Choroid plexus epithelial cell (primary cell): Measurements from ENCODE around the gene LRRC8D.

Experiments
- DNase-seq: peaks from one replicate; pipeline ENCODE4 v3.0.0-alpha.2; 2010; ENCODE audit warnings: low read depth
- H3K4me3 ChIP-seq: 2 replicates; pipeline ENCODE4 v1.5.1; 2011; ENCODE audit warnings: low read depth, mild to moderate bottlenecking, control low read depth, low read length, moderate library complexity
- CTCF ChIP-seq: conservative IDR thresholded peaks from 2 replicates; pipeline ENCODE4 v1.5.1; 2011; ENCODE audit warnings: low read depth, mild to moderate bottlenecking, control low read depth, inconsistent platforms, low read length, moderate library complexity

Gene LRRC8D

GRCh38 chr1:89958851-89959654, 138.2 kb downstream of the LRRC8D start:
- no peak overlapping the region for H3K4me3 ChIP-seq
- no peak for TF ChIP-seq CTCF
- no peak for DNase-seq

DNA sequence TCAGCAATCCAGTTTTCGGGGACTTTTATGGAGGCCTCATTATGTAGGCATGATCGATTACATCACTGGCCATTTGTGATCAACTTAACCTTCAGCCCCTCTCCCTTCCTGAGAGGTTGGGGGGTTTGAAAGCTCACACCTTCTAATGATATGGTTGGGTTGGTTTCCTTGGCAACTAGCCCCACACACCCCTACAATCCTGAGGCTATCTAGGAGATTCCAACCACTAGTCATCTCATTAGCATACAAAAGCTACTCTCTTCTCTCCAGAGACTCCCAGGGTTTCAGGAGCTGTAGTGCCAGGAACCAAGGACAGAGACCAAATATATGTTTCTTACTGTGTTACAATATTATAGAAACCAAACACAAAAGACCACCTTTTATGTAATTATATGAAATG, 138.9 kb downstream of the LRRC8D start:
- no peak for DNase-seq
- no peak overlapping the region for H3K4me3 ChIP-seq
- TF ChIP-seq CTCF, result no peak

DNA sequence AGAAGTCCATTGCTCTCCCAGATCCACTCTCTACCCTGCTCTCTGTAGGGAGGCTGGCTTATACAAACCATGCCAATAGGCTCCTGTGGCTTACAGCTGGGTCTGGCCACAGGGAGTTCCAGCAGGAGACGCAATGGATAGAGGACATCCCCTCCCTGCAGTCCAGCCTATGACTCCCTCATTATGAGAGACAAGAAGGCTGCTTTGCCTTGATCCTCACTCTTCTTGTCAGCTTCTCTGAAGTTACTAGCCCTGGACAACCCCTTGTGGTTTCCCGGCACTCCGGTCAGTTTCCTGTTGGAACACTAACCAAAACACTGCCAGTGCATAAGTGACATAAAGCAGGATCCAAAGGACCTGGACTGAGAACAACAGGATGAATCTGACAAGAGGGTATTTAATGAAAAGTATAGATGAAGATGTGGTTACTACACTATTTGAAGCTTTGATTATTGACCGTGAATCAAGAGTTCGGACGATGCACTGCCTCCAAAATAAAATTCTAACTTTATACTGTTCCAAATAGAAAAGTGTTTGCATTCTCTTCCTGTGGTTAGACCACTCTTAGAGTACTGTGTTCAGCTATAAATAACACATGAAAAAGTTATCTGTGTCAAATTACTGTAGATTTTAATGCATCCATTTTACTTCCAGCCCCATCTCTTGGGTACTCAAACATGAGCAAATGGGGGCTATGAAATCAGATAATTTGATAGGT, 141.4 kb downstream of the LRRC8D start:
- TF ChIP-seq CTCF, result peak; percentile 11
- no peak overlapping the region for H3K4me3 ChIP-seq
- peak; percentile 59 for DNase-seq

DNA sequence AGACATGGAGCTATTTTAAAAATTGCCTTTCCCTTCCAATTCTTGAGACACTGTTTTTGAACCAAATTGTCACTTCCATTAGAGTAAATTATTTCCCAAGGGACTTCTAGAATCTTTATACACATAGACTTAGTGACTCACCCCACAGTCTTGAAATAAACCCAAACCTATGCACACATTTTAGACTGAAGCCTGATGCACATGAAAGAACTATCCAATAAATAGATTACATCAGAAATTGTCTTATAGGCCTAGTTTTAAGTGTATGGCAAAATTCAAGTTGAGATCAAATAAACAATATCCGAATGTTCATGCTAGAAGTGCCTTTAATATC, 141.9 kb downstream of the LRRC8D start:
- TF ChIP-seq CTCF, result no peak
- no peak for DNase-seq
- no peak overlapping the region for H3K4me3 ChIP-seq

DNA sequence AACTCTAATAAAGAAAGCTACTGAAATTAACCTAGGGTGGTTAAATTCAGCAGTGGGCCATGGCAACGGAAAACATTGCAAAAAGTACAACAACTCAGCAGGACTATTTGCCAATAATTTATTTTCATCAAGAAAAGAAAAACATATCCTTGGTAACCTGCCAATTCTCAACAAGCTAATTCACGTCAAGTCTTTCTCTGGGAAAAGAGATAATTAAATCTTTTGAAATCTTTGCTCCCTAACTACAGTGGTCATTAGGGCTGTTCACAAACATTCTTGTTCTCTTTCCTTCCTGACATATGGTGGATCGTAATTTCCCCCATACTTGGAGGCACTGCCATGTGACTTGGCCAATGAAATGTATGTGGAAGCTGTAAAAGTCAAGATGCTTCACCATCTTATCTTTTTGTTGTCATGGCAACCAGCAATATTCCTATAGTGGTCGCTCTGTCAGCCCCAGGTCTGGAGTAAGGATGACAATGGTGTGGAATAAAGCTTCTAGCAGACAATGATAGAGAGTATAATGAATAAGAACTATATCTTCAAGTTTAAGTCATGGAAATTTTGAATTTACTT, 144.4 kb downstream of the LRRC8D start:
- no peak for TF ChIP-seq CTCF
- peak; percentile 70 for DNase-seq

DNA sequence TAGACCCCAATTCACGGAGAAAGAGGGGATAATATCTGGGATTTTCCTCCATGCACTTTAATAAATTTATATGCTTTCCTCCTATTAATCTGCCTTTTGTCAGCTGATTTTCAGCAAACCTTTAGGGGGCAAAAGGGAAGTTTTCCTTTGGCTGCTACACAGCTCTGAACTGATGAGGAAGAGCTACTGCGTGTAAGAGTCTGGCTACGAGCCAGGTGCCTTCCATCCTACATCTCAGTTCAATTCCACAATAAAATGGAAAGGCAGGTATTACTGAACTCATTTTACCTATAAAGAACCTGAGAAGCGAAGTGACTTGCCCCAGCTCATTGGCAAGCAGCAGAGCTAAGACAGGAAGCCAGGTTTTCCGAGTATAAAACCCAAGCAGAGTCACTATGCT, 145.8 kb downstream of the LRRC8D start:
- DNase-seq, result no peak
- no peak overlapping the region for H3K4me3 ChIP-seq
- TF ChIP-seq CTCF, result no peak

More for the DNA sequence above, 144.4 kb downstream of the LRRC8D start:
- H3K4me3 ChIP-seq, result no peak overlapping the region

GRCh38 chr1:89971600-89971999, 150.8 kb downstream of the LRRC8D start:
- TF ChIP-seq CTCF, result no peak
- no peak overlapping the region for H3K4me3 ChIP-seq
- no peak for DNase-seq
